Peyer's patch (tissue), 4 donors: ENCODE data around the gene DCTD.

Experiments used
- CTCF ChIP-seq, 6 experiments: fragments of 450-650 bp in 4 of 6; fragments of 200-600 bp in 2 of 6; sonication (generic) in 1 of 6; IDR thresholded peaks; one replicate each; pipeline ENCODE4 v1.5.1; 2017 to 2019; ENCODE audit warnings: antibody characterized with exemption in 6 of 6, mild to moderate bottlenecking in 3 of 6, moderate library complexity in 1 of 6
- POLR2A ChIP-seq, 2 donors: fragments of 450-650 bp; IDR thresholded peaks; one replicate each; pipeline ENCODE4 v1.5.1; 2017; ENCODE audit warnings: antibody characterized with exemption in 2 of 2, mild to moderate bottlenecking in 2 of 2, moderate library complexity in 2 of 2

GRCh38 chr4:182916483-182917181, 554 bp downstream of the DCTD start:
- TF ChIP-seq CTCF (IDR thresholded peaks at IDR 0.05) (no peak), POLR2A (IDR thresholded peaks at IDR 0.05) (no peak)
